Naive thymus-derived CD4-positive, alpha-beta T cell (primary cell): ENCODE results near the gene ZNF25. TPM values are rescaled to one million over a fixed set of nuclear protein-coding genes. Genes with fewer than 3 reads are reported as not detected.
A peak's percentile ranks its signal among the peaks of the same experiment; 100 is the strongest.
"Not testable (repeated sequence)": the region's sequence is repeated elsewhere in the genome, so short reads cannot be mapped to it uniquely, and the experiment has no call there.

Experiments used
- ATAC-seq: fragments of 150-1000 bp; cut with Tn5 transposase; 2 replicates; pipeline ENCODE4 v1.10.0; 2021; ENCODE audit warnings: mild to moderate bottlenecking, moderate library complexity
- CTCF ChIA-PET: fragments of 350-600 bp; sonication (Branson Sonifier 250); formaldehyde crosslinking; loops from one replicate; lab custom pipeline; 2021; ENCODE audit warnings: antibody characterized with exemption; lab: Charles Lee
- POLR2A ChIA-PET: fragments of 350-600 bp; sonication (Branson Sonifier 250); formaldehyde crosslinking; loops from one replicate; lab custom pipeline; 2021; ENCODE audit warnings: antibody characterized with exemption, inconsistent platforms; lab: Charles Lee
- DNase-seq, 9 donors: peaks; one replicate each; pipeline versions ENCODE4 v3.0.0 to v3.0.0-alpha.2; 2020 to 2022; ENCODE audit warnings: mixed read lengths in 1 of 9
- H3K27ac ChIP-seq: one replicate; pipeline ENCODE4 v1.7.0; 2013; ENCODE audit warnings: mild to moderate bottlenecking, low read depth, low read length, moderate library complexity
- H3K27me3 ChIP-seq, 2 donors: one replicate each; pipeline ENCODE4 v1.7.0; 2013; ENCODE audit warnings: low read length in 2 of 2, mild to moderate bottlenecking in 2 of 2, moderate library complexity in 2 of 2; ENCODE audit not compliant: control insufficient read depth in 2 of 2, insufficient read depth in 2 of 2
- H3K36me3 ChIP-seq, 3 experiments: 1 replicate in 2 of 3; 2 replicates in 1 of 3; pipeline ENCODE4 v1.7.0; 2013; ENCODE audit warnings: low read length in 3 of 3, mild to moderate bottlenecking in 3 of 3, moderate library complexity in 1 of 3; ENCODE audit not compliant: insufficient read depth in 3 of 3, control insufficient read depth in 2 of 3
- H3K4me1 ChIP-seq, 2 donors: one replicate each; pipeline ENCODE4 v1.7.0; 2013; ENCODE audit warnings: low read length in 2 of 2, mild to moderate bottlenecking in 2 of 2, moderate library complexity in 1 of 2; ENCODE audit not compliant: control insufficient read depth in 2 of 2, insufficient read depth in 2 of 2
- H3K4me3 ChIP-seq: 2 replicates; pipeline ENCODE4 v1.7.0; 2013; ENCODE audit warnings: mild to moderate bottlenecking, low read length
- H3K9me3 ChIP-seq, 3 experiments: 1 replicate in 2 of 3; 2 replicates in 1 of 3; pipeline ENCODE4 v1.7.0; 2013; ENCODE audit warnings: low read length in 3 of 3; ENCODE audit not compliant: control insufficient read depth in 2 of 3
- H3K27ac Mint-ChIP-seq, 9 donors: one replicate each; pipeline ENCODE4 v1.8.0; 2020 to 2022; ENCODE audit warnings: mixed read lengths in 9 of 9, mild to moderate bottlenecking in 8 of 9, moderate library complexity in 5 of 9, inconsistent platforms in 2 of 9
- H3K27me3 Mint-ChIP-seq, 5 donors: one replicate each; pipeline ENCODE4 v1.8.0; 2021 to 2022; ENCODE audit warnings: mixed read lengths in 5 of 5, mild to moderate bottlenecking in 1 of 5
- H3K36me3 Mint-ChIP-seq, 5 donors: one replicate each; pipeline ENCODE4 v1.8.0; 2020 to 2022; ENCODE audit warnings: mixed read lengths in 5 of 5, mild to moderate bottlenecking in 3 of 5, inconsistent platforms in 1 of 5
- H3K4me1 Mint-ChIP-seq, 7 donors: one replicate each; pipeline ENCODE4 v1.8.0; 2020 to 2022; ENCODE audit warnings: mixed read lengths in 7 of 7, mild to moderate bottlenecking in 3 of 7, inconsistent platforms in 1 of 7
- H3K4me3 Mint-ChIP-seq, 10 donors: one replicate each; pipeline ENCODE4 v1.8.0; 2020 to 2022; ENCODE audit warnings: mild to moderate bottlenecking in 10 of 10, mixed read lengths in 10 of 10, moderate library complexity in 6 of 10, inconsistent platforms in 2 of 10
- H3K9me3 Mint-ChIP-seq, 11 donors: one replicate each; pipeline ENCODE4 v1.8.0; 2020 to 2022; ENCODE audit warnings: mixed read lengths in 11 of 11, mild to moderate bottlenecking in 4 of 11, inconsistent platforms in 1 of 11, moderate library complexity in 1 of 11
- intact Hi-C, 2 donors: fragments of 100-400 bp; cut with micrococcal nuclease; formaldehyde crosslinking; loops; one replicate each; pipeline ENCODE4 v1.15.1; 2023
- polyA plus RNA-seq, 2 donors: library from polyadenylated mRNA; unstranded; fragments of 300-500 nt; fragmentation: Illumina TruSeq; gene quantifications; one replicate each; pipeline ENCODE4 v1.2.3, GENCODE V29; 2021
- total RNA-seq, 6 experiments: library from RNA in 5 of 6; stranded (reverse) in 5 of 6; gene quantifications; 1 replicate in 5 of 6; 2 replicates in 1 of 6; pipeline ENCODE4 v1.2.3 and lab custom pipeline; 2021 to 2026

ZNF25 gene
- total and polyA plus RNA-seq, 7 experiments from 2014 or later = 4.3 to 13.9 (median 7.5) TPM

- H3K9me3 Mint-ChIP-seq = peaks cover 0 to 2% (median 0%) of the 10 kb centered on the region in 11 donors
- ChIA-PET CTCF (no interaction called here), POLR2A (no interaction called here)
- no peak overlapping the region for H3K4me3 ChIP-seq
- DNase-seq (no peak), ATAC-seq (no peak)
- no peaks in the 10 kb centered on the region for H3K27me3 ChIP-seq
- peaks cover 0 to 12% (median 4%) of the 10 kb centered on the region in 5 donors for H3K36me3 Mint-ChIP-seq
- H3K4me3 Mint-ChIP-seq = no peak overlapping the region
- H3K27ac ChIP-seq = no peak overlapping the region
- H3K36me3 ChIP-seq = no peaks in the 10 kb centered on the region
- H3K27ac Mint-ChIP-seq = peak overlapping the region in 3 of 9 donors; percentile 26 to 79 (median 28)
- intact Hi-C loops = no loop called here
- no peaks in the 10 kb centered on the region for H3K27me3 Mint-ChIP-seq
- peaks cover 11 to 32% (median 25%) of the 10 kb centered on the region in 7 donors for H3K4me1 Mint-ChIP-seq
- H3K9me3 ChIP-seq = no peaks in the 10 kb centered on the region
- peaks cover 14% of the 10 kb centered on the region in 2 donors for H3K4me1 ChIP-seq
Measured at GRCh38 chr10:38007991-38008390, 31.5 kb upstream of the ZNF25 start.

GRCh38 chr10:38007551-38007950 lies 31.1 kb upstream of the ZNF25 start:
- no peaks in the 10 kb centered on the region for H3K27me3 Mint-ChIP-seq
- H3K4me3 Mint-ChIP-seq = no peak overlapping the region
- Histone ChIP-seq H3K4me3 (no peak overlapping the region), H3K27ac (no peak overlapping the region), H3K9me3 (no peaks in the 10 kb centered on the region), H3K36me3 (no peaks in the 10 kb centered on the region), H3K27me3 (no peaks in the 10 kb centered on the region), H3K4me1 (peaks cover 12% of the 10 kb centered on the region in 2 donors)
- CTCF ChIA-PET = no interaction called here
- H3K9me3 Mint-ChIP-seq = peaks cover 0 to 2% (median 0%) of the 10 kb centered on the region in 11 donors
- H3K27ac Mint-ChIP-seq = no peak overlapping the region
- ATAC-seq = no peak
- peaks cover 9 to 29% (median 21%) of the 10 kb centered on the region in 7 donors for H3K4me1 Mint-ChIP-seq
- no peak for DNase-seq
- POLR2A ChIA-PET = no interaction called here
- peaks cover 0 to 10% (median 1%) of the 10 kb centered on the region in 5 donors for H3K36me3 Mint-ChIP-seq
- intact Hi-C loops = no loop called here

- no peaks in the 10 kb centered on the region for H3K4me1 ChIP-seq
- no peaks in the 10 kb centered on the region for H3K36me3 ChIP-seq
- no peaks in the 10 kb centered on the region for H3K9me3 ChIP-seq
- Mint-ChIP-seq H3K27me3 (no peaks in the 10 kb centered on the region), H3K36me3 (peaks cover 0 to 3% (median 0%) of the 10 kb centered on the region in 5 donors), H3K27ac (no peak overlapping the region), H3K9me3 (peaks cover 0 to 6% (median 0%) of the 10 kb centered on the region in 11 donors), H3K4me1 (no peaks in the 10 kb centered on the region), H3K4me3 (no peak overlapping the region)
- no peaks in the 10 kb centered on the region for H3K27me3 ChIP-seq
- no peak overlapping the region for H3K4me3 ChIP-seq
- intact Hi-C loops = no loop called here
- DNase-seq (no peak), ATAC-seq (no peak)
- H3K27ac ChIP-seq = no peak overlapping the region
- ChIA-PET POLR2A (no interaction called here), CTCF (interaction anchor here (0.6 kb wide), 1 partner anchor 28 kb away, joined by 3 read pairs; no protein-coding TSS in a partner anchor)
Measured at GRCh38 chr10:38003588-38003987, 27.1 kb upstream of the ZNF25 start.

GRCh38 chr10:38003026-38003425 lies 26.6 kb upstream of the ZNF25 start:
- ATAC-seq = no peak
- Mint-ChIP-seq H3K36me3 (peaks cover 0 to under 1% (median 0%) of the 10 kb centered on the region in 5 donors), H3K4me3 (no peak overlapping the region), H3K4me1 (no peaks in the 10 kb centered on the region), H3K9me3 (peaks cover 0 to 7% (median under 1%) of the 10 kb centered on the region in 11 donors), H3K27ac (no peak overlapping the region), H3K27me3 (no peaks in the 10 kb centered on the region)
- no peak for DNase-seq
- ChIA-PET CTCF (no interaction called here), POLR2A (no interaction called here)
- Histone ChIP-seq H3K4me1 (no peaks in the 10 kb centered on the region), H3K36me3 (no peaks in the 10 kb centered on the region), H3K27me3 (no peaks in the 10 kb centered on the region), H3K9me3 (no peaks in the 10 kb centered on the region), H3K27ac (no peak overlapping the region), H3K4me3 (no peak overlapping the region)
- intact Hi-C loops = no loop called here

- H3K27me3 ChIP-seq, H3K9me3 ChIP-seq, DNase-seq, intact Hi-C loops, H3K27ac ChIP-seq, H3K27me3 Mint-ChIP-seq, CTCF ChIA-PET, H3K4me3 Mint-ChIP-seq, H3K27ac Mint-ChIP-seq, ATAC-seq, H3K4me1 Mint-ChIP-seq, POLR2A ChIA-PET, H3K4me1 ChIP-seq, H3K36me3 ChIP-seq, H3K36me3 Mint-ChIP-seq, H3K4me3 ChIP-seq: not testable (repeated sequence)
- H3K9me3 Mint-ChIP-seq = peaks cover 0 to 18% (median 4%) of the 10 kb centered on the region in 11 donors
Measured at GRCh38 chr10:38000474-38000873, 24.0 kb upstream of the ZNF25 start.

- peaks cover 0 to 18% (median 4%) of the 10 kb centered on the region in 11 donors for H3K9me3 Mint-ChIP-seq
- DNase-seq, ATAC-seq, POLR2A ChIA-PET, H3K36me3 Mint-ChIP-seq, H3K4me1 Mint-ChIP-seq, intact Hi-C loops, H3K27me3 ChIP-seq, H3K4me1 ChIP-seq, H3K27ac Mint-ChIP-seq, H3K9me3 ChIP-seq, CTCF ChIA-PET, H3K4me3 Mint-ChIP-seq, H3K27me3 Mint-ChIP-seq, H3K27ac ChIP-seq, H3K4me3 ChIP-seq, H3K36me3 ChIP-seq: not testable (repeated sequence)
Measured at GRCh38 chr10:37998920-37999319, 22.5 kb upstream of the ZNF25 start.

GRCh38 chr10:37992083-37992482 lies 15.6 kb upstream of the ZNF25 start:
- Mint-ChIP-seq H3K27me3 (peaks cover 0 to 15% (median 0%) of the 10 kb centered on the region in 5 donors), H3K27ac (no peak overlapping the region), H3K4me1 (no peaks in the 10 kb centered on the region), H3K36me3 (peaks cover 0 to 3% (median 0%) of the 10 kb centered on the region in 5 donors), H3K9me3 (peaks cover 0 to 8% (median 2%) of the 10 kb centered on the region in 11 donors), H3K4me3 (no peak overlapping the region)
- ATAC-seq = no peak
- intact Hi-C loops = no loop called here
- Histone ChIP-seq H3K4me1 (no peaks in the 10 kb centered on the region), H3K27ac (no peak overlapping the region), H3K9me3 (no peaks in the 10 kb centered on the region), H3K4me3 (no peak overlapping the region), H3K36me3 (no peaks in the 10 kb centered on the region), H3K27me3 (no peaks in the 10 kb centered on the region)
- no peak for DNase-seq
- ChIA-PET POLR2A (no interaction called here), CTCF (interaction anchor here (0.7 kb wide), 1 partner anchor 742 kb away, joined by 3 read pairs; no protein-coding TSS in a partner anchor)
